Measurements from ENCODE around the gene DOK7. TPM values are rescaled to one million over a fixed set of nuclear protein-coding genes. Genes with fewer than 3 reads are reported as not detected.
A peak's percentile ranks its signal among the peaks of the same experiment; 100 is the strongest.

Gene DOK7
- total RNA-seq, 1 donor = not detected

DNA sequence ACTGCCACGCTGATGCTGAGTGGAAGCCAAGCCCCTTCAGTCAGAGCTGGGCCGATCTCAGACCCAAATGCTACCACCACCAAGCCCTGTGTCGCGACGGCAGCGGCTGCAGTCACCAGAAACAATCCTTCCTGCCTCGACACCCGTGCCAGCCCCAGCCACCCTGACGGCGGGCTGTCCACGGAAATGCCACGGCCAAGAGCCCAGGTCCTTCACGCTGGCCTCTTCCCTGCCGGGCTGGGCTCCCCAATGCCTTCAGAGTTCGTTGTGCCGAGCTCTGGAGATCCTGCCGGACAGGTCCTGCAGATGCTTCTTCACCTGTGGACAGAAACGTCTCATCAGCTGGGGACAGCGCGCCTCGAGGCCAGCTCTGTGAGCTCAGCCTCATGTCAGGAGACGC is 49.6 kb downstream of the DOK7 start:
- DNase-seq (ENCODE audit: low read depth) = no peak
- TF ChIP-seq, protein P1, sequence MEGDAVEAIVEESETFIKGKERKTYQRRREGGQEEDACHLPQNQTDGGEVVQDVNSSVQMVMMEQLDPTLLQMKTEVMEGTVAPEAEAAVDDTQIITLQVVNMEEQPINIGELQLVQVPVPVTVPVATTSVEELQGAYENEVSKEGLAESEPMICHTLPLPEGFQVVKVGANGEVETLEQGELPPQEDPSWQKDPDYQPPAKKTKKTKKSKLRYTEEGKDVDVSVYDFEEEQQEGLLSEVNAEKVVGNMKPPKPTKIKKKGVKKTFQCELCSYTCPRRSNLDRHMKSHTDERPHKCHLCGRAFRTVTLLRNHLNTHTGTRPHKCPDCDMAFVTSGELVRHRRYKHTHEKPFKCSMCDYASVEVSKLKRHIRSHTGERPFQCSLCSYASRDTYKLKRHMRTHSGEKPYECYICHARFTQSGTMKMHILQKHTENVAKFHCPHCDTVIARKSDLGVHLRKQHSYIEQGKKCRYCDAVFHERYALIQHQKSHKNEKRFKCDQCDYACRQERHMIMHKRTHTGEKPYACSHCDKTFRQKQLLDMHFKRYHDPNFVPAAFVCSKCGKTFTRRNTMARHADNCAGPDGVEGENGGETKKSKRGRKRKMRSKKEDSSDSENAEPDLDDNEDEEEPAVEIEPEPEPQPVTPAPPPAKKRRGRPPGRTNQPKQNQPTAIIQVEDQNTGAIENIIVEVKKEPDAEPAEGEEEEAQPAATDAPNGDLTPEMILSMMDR (IDR thresholded peaks at IDR 0.05; ENCODE audit: insufficient read depth, low read depth, low read length) = no peak
- H3K4me3 ChIP-seq (ENCODE audit: low read depth, low read length) = no peak overlapping the region

DNA sequence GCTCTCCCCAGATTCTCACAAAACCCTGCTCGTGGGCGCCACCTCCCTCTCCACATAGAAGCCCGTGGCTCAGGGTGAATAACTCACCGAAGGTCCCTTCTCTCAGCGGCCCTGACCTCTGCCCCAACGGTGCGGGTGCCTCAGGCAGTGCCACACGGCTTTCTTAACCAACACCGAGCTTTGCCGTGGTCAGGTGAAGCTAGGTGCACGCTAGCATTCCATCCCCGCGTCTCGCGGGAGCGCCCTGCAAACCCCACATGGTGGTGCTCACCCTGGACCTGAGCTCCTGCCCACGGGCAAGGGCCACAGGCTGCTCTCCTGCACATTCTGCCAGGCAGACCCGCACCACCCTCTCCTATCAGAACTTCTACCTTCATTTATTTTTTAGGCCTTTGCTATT is 50.7 kb downstream of the DOK7 start:
- H3K4me3 ChIP-seq (ENCODE audit: low read depth, low read length) = no peak overlapping the region
- no peak for DNase-seq (ENCODE audit: low read depth)
- TF ChIP-seq, protein P1 (IDR thresholded peaks at IDR 0.05; ENCODE audit: insufficient read depth, low read depth, low read length) = no peak

DNA sequence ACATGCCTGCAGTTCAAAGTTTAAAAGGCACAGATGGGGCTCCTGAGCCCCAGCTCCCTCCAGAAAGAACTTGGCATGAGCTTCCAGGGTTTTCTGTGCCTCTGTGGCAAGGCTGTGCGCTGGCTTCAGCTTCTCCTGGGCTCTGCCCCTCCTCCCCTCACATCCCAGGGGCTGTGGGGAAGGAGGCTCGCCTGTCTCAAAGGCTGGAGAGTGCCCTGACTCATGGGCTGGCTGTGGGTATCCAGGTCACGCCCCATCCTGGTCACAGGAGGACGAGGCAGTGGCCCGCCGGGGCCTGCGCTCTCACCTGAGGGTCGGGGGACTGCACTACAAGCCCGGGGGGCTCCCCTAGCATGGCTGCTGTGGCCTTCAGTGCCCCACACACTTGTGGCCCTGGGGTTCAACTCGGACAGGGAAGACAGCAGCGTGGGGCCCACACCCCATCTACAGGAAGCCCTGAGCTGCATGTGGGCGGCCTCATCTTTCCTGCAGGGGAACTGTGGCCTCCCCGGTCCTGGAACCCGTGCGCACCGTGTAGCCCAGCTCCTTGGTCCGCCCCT is 51.2 kb downstream of the DOK7 start:
- TF ChIP-seq, protein P1 (IDR thresholded peaks at IDR 0.05; ENCODE audit: insufficient read depth, low read depth, low read length) = no peak
- DNase-seq (ENCODE audit: low read depth) = no peak

DNA sequence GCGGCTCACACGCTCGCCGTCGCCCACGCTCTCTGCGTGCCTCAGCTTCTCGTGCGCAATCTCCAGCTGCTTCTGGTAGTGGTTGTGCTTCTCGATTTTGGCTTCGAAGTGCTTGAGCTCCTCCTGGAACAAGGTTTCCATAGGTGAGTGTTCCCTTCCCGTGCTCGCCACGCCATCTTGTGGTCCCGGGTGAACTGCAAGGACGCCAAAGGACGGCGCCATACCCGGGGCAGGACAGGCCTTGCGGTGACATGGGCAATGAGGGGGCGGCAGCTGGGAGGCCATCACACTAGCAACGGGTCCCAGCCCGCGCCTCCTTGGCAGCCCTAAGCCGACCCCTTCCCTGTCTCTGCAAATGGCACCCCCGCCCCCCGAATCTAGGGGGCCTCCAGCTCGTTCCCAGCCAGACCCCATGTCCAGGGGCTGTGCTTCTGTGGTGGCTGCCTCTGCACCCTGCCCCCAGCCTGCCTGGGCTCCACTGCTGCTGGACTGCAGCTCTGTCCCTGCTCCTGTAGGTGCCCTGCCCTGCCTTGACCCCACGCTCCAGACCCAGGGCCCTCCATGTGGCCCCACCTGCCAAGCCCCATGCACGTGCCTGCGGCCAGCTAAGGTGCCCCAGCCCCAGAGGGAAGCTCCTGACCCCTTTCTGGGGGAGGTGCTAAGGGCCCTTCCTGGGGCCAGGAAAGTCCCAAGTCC is 51.8 kb downstream of the DOK7 start:
- no peak for DNase-seq (ENCODE audit: low read depth)
- TF ChIP-seq, protein P1 (IDR thresholded peaks at IDR 0.05; ENCODE audit: insufficient read depth, low read depth, low read length) = peak; percentile 4
- no peak overlapping the region for H3K4me3 ChIP-seq (ENCODE audit: low read depth, low read length)

More for the DNA sequence above, 51.2 kb downstream of the DOK7 start:
- no peak overlapping the region for H3K4me3 ChIP-seq (ENCODE audit: low read depth, low read length)

DNA sequence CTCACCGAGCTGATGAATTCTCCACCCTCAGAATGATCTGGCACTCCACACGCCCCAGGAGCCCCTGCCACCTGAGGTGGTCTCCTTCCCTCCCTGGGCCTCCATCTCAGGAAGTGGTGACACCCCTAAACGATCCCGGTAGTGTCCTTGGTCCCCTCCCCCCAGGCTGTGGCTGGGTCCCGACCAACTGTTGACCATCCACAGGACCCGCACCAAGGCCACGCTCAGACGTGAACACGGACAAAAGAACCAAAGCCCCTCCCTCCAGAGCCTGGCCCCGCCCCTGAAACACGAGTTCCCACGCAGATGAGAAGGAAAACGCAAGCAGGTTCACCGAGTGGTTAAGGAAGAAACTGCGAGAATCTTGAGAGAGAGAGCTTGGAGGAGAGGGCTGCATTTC is 52.5 kb downstream of the DOK7 start:
- TF ChIP-seq, protein P1 (IDR thresholded peaks at IDR 0.05; ENCODE audit: insufficient read depth, low read depth, low read length) = no peak

DNA sequence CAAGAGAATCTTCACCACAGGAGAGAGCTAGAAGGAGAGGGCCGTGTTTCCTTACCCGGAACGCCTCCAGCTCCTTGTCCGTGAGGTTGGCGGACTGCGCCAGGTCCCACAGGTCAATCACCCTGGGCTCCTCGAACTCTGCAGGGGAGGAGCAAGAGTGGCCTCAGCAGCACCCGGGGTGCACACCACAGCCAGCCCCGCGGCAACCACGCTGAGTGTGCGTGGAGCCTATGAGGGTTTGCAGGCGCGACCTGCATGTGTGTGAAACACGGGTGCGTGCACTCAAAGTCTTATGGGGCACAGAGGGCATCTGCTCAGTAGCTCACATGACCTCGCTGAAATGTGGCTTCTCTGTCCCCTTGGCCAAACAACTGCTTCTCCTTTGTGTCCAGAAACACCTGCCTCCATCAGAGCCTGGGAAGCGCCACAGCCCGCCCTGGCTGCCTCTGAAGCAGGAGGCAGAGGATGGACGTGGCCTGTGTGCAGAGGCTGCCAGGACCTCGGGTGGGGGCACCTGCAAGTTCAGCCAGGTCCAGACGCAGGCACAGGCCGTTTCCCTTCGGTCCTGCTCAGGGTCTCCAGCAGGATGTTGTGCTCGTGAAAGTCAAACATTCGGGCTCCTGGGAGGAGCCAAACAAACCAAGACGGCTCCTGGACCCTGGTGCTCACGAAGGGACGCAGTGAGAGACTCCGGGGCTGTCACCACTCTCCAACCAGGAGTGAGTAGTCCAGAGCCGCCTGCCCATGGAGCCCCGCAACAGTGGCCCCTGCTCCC is 53.1 kb downstream of the DOK7 start:
- no peak overlapping the region for H3K4me3 ChIP-seq (ENCODE audit: low read depth, low read length)
- no peak for DNase-seq (ENCODE audit: low read depth)

More for the DNA sequence above, 52.5 kb downstream of the DOK7 start:
- no peak overlapping the region for H3K4me3 ChIP-seq (ENCODE audit: low read depth, low read length)
- no peak for DNase-seq (ENCODE audit: low read depth)

More for the DNA sequence above, 53.1 kb downstream of the DOK7 start:
- TF ChIP-seq, protein P1 (IDR thresholded peaks at IDR 0.05; ENCODE audit: insufficient read depth, low read depth, low read length) = no peak

Measured in fibroblast of villous mesenchyme (primary cell).